ENCODE data around the gene CERK.
"Not testable (repeated sequence)": the region's sequence is repeated elsewhere in the genome, so short reads cannot be mapped to it uniquely, and the experiment has no call there.

The CERK gene

GRCh38 chr22:46640293-46641055 lies 97.6 kb downstream of the CERK start:
- no peak for DNase-seq

- DNase-seq: no peak
These were observed 98.2 kb downstream of the CERK start for GRCh38 chr22:46639843-46640242.

GRCh38 chr22:46638601-46639431 lies 99.2 kb downstream of the CERK start:
- DNase-seq: no peak

DNA sequence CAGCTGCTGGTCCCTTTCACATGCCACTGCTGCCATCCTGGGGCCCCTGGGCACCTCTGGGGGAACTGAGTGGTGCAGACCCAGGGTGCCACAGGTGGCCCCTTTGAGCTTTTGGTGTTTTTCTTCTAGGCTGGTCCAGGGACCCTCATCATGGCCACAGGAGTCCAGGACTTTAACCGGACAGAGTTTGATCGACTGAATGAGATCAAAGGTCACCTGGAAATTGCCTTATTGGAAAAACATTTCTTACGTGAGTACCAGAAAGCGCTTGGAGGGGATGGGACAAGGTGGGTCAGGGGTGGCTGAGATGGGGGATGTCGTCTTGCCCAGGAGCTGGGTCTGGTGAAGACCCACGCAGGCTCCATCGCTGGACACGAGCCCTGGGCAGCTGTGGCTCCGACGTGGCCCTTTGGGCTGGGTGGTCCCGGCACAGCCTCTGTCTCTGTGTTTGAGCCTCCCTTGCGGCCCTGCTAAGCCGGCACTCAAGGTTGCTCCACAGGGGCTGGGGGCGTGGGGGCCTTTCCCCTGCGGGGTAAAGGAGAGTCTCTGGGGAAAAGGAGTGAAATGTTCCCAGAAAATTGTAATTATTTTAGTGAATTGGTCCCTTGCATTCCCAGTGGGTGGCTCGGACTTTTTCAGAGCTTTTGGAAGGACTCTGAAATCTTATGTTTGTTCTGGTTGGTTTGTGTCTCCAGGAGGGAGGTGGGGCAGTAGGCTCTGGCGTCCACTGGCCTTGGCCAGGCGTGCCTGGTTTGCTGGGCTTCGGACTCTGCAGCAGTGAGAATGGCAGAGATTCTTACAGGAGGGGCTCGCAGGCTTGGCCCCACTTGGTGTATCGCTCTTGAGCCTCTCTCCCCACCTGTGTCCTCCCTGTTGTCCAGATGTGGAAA lies 100.1 kb downstream of the CERK start:
- DNase-seq: no peak

DNA sequence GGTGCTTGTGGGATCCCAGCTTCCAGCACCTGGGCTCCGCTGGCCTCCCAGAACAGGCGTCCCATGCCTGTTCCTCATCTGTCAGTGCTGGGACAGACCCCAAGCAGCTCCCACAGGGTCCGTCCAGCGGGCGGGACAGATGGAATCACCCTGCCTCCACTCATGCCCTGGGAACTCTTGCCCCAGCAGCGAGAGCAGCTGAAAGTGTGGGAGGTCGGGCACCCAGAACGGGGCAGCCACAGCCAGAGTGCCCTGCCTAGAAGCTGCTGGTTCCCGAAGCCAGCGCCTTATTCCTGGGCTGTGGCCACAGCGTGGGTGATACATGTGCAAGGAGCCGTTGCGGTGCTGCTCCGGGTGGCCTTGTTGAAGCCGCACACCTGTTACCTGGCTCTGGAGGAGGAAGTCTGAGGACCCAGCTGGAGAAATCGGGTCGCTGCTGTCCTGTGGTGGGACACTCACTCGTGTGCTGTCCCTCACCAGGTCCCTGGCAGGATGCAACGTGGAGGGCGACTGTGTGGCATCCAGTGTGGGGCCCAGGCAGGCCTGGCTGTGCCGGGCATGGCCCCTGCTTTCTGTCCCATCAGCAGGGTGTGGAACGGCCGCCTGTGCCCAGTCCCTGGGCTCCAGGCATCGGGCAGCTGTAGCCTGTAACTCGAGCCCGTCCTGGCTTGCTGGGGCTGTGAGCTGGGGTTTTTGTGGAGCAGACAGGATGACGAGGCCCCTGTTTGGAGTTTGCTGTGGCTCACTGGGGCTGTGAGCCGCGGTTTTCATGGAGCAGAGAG lies 101.6 kb downstream of the CERK start:
- DNase-seq: no peak

DNA sequence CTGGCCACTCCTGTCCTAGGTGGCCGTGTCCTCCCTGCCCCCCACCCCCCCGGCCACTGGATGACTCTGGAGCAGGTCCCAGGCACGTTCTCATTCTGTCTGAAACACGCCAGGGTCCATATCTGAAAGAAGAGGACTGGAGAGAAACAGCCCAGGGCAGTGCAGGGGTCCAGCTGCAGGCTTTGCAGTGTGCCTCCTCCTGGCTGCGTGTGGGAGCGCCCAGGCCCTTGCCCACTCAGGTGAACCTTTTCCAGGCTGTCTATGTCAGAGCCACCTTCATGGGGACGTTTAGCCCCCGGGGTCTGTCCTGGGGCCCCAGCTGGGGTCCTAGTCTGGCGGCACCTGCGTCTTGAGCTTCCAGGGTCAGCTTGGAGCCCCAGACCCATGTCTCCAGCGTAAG lies 102.3 kb downstream of the CERK start:
- DNase-seq: no peak

DNA sequence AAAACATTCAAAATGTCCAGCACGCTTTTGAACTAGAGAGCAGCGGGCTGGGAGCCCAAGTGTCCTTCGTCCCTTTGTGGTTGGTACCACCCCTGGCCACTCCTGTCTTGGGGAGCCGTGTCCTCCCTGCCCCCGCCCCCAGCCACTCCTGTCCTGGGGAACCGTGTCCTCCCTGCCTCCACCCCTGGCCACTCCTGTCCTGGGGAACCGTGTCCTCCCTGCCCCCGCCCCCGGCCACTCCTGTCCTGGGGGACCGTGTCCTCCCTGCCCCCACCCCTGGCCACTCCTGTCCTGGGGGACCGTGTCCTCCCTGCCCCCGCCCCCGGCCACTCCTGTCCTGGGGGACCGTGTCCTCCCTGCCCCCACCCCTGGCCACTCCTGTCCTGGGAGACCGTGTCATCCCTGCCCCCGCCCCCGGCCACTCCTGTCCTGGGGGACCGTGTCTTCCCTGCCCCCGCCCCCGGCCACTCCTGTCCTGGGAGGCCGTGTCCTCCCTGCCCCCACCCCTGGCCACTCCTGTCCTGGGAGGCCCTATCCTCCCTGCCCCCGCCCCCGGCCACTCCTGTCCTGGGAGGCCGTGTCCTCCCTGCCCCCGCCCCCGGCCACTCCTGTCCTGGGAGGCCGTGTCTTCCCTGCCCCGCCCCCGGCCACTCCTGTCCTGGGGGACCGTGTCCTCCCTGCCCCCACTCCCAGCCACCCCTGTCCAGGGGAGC lies 102.9 kb downstream of the CERK start:
- DNase-seq: not testable (repeated sequence)
